H1 (cell line): Measurements from ENCODE around the gene NF1. TPM values are rescaled to one million over a fixed set of nuclear protein-coding genes. Genes with fewer than 3 reads are reported as not detected.
A peak's percentile ranks its signal among the peaks of the same experiment; 100 is the strongest.

ENCODE experiments used
- ASH2L ChIP-seq: fragments of 200-600, 300-600 bp; sonication (generic); IDR thresholded peaks from one replicate; pipeline ENCODE4 v1.7.1; 2017; ENCODE audit warnings: low read length
- BRCA1 ChIP-seq: IDR thresholded peaks from 2 replicates; pipeline ENCODE4 v1.6.1; 2012; ENCODE audit warnings: low read depth, low read length, improper control_type of control experiment
- CEBPB ChIP-seq: IDR thresholded peaks from 2 replicates; pipeline ENCODE4 v1.6.1; 2012; ENCODE audit warnings: low read depth, low read length
- CTBP2 ChIP-seq: IDR thresholded peaks from 2 replicates; pipeline ENCODE4 v1.7.0; 2011; ENCODE audit warnings: borderline replicate concordance, mild to moderate bottlenecking, moderate library complexity, mixed read lengths, low read length; ENCODE audit not compliant: insufficient read depth, insufficient read length
- EZH2 ChIP-seq: fragments of 200-600 bp; sonication (generic); IDR thresholded peaks from 2 replicates; pipeline ENCODE4 v1.7.1; 2012; ENCODE audit warnings: low read depth, mild to moderate bottlenecking, moderate library complexity, low read length, inconsistent platforms; ENCODE audit not compliant: severe bottlenecking
- SIRT6 ChIP-seq: IDR thresholded peaks from one replicate; pipeline ENCODE4 v1.7.1; 2012; ENCODE audit warnings: low read length, inconsistent platforms
- SP1 ChIP-seq: IDR thresholded peaks from 2 replicates; pipeline ENCODE4 v1.6.1; 2011; ENCODE audit warnings: low read depth, low read length
- polyA plus RNA-seq, 7 experiments: library from polyadenylated mRNA; depleted of rRNA in 3 of 7; stranded (reverse) in 5 of 7; unstranded in 2 of 7; fragments of >200 nt in 5 of 7; fragments of 200-250 nt in 2 of 7; gene quantifications; 1 replicate in 5 of 7; 2 replicates in 1 of 7; 4 replicates in 1 of 7; pipeline versions ENCODE4 v1.2.1 to v1.2.3, GENCODE V29; 2011 to 2013; ENCODE audit warnings: missing spikeins in 2 of 7, mixed read lengths in 2 of 7
- total RNA-seq: library from RNA; stranded (reverse); fragmentation: NEBNext Ultra II Directional; extraction: Animal tissue kit (Norgen Biotek cat#: 25700); gene quantifications from 2 replicates; pipeline ENCODE4 v1.2.1, GENCODE V29; 2021

NF1 gene
- total and polyA plus RNA-seq, 2 of the 8 experiments (the other 6 are each of a cell fraction or from before 2014, with no cell fraction given): 19.3 to 29.6 TPM

DNA sequence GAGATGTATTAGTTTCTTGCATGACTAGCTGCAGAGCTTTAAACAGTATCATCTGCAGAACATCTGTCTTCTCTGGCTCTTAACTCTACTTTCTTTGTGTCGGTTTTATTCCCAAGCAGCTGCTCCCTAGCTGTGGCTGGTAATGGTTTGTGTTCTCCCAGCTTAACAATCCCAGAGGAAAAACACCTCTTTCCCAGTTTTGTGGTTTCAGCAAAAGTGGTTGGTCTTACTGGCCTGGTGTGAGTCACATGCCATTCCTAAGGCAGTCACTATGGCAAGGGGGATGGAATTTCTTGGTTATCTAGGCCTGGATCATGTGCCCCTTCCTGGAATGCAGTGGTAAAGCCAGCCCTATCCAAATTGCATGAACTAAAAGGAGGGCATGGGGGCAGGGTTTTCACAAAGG is 174.8 kb downstream of the NF1 start (continued):
- TF ChIP-seq EZH2 (no peak), SP1 (peak; percentile 81), ASH2L (no peak), CTBP2 (no peak), BRCA1 (no peak), CEBPB (no peak), SIRT6 (no peak)
